Testis (tissue), 2 donors: ENCODE data around the gene NRBF2.

ENCODE experiments used
- CTCF ChIP-seq, 3 experiments: fragments of 450-650 bp in 2 of 3; fragments of 200-600 bp in 1 of 3; sonication (generic) in 1 of 3; IDR thresholded peaks; one replicate each; pipeline ENCODE4 v1.5.1; 2016 to 2019; ENCODE audit warnings: antibody characterized with exemption in 3 of 3, mild to moderate bottlenecking in 2 of 3, moderate library complexity in 1 of 3
- POLR2A ChIP-seq: fragments of 450-650 bp; IDR thresholded peaks from one replicate; pipeline ENCODE4 v1.6.1; 2017; ENCODE audit warnings: antibody characterized with exemption, mild to moderate bottlenecking, moderate library complexity

GRCh38 chr10:63125459-63125858, 7.7 kb upstream of the NRBF2 start:
- TF ChIP-seq POLR2A (no peak), CTCF (IDR thresholded peaks at IDR 0.05) (no peak)
